ENCODE data around the gene MIPOL1. TPM values are rescaled to one million over a fixed set of nuclear protein-coding genes. Genes with fewer than 3 reads are reported as not detected.

MIPOL1 gene
- total and polyA plus RNA-seq, 2 of the 13 experiments (the other 11 are each of a cell fraction or from before 2014, with no cell fraction given): 8.6 to 34.2 TPM

DNA sequence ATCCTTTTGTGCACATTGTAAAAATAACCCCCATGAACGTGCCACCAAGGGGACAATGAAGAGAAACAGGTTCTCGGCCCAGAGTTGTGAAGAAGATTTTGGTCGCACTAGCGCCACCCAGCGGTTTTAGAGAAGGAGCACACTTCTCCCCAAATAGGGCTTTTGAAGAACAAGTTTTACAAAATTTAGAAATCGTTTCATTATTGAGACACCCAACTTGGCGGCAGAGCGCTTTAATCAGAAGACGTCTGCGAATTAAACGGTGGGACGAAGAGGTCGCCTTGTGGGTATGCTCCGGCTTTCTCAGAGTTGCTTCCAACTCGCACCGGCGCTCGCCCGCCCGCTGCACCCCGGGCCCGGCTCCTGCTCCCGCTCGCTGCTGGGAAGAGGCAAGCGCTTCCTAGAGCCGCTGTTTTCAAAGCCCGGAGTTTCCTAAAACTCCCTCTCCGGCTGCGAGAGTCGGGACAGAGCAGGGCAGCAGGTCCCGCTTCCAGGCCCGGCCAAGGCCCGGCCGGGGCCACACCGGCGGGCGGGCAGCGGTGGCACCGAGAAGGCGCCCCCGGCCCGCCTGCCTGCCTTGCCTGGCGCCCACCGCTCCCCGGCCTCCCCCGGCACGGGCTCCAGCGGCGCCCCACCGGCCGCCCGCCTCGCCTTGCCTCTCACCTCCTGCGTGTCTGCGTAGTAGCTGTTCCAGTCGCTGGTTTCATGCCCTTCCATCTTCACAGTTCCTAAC lies 396.7 kb downstream of the MIPOL1 start (continued):
- TF ChIP-seq, protein P1, sequence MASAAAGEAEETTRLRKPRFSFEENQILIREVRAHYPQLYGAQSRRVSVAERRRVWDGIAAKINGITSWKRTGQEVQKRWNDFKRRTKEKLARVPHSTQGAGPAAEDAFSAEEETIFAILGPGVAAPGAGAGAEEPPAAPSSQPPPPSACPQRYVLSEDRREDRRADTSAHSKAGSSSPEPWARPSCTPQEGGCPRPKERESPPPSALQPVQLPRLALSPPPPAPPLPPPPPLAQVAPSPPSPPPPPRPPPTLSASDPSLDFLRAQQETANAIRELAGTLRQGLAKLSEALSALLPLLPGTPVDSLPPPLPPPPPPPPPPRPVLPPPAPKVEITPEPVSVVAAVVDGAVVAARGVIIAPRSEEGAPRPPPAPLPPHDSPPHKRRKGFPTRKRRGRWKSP (CRISPR knock-in tag; IDR thresholded peaks at IDR 0.05): peak; percentile 48
- TF ChIP-seq, protein P2, sequence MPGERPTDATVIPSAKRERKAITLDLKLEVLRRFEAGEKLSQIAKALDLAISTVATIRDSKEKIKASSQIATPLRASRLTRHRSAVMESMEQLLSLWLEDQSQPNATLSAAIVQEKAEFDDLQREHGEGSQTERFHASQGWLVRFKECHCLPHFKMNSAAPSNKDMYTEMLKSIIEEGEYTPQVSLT (CRISPR knock-in tag; IDR thresholded peaks at IDR 0.05; ENCODE audit: borderline replicate concordance, low read depth): no peak
- TF ChIP-seq ZNF30 (CRISPR knock-in tag; IDR thresholded peaks at IDR 0.05) (no peak), PAX8 (CRISPR knock-in tag; IDR thresholded peaks at IDR 0.05; ENCODE audit: borderline replicate concordance) (no peak), ZNF660 (CRISPR knock-in tag; IDR thresholded peaks at IDR 0.05; ENCODE audit: borderline replicate concordance, low read depth) (no peak), ZNF674 (CRISPR knock-in tag; IDR thresholded peaks at IDR 0.05; ENCODE audit: low read depth) (no peak), PAWR (CRISPR knock-in tag; IDR thresholded peaks at IDR 0.05; ENCODE audit: borderline replicate concordance) (no peak), GTF2F1 (IDR thresholded peaks at IDR 0.05; ENCODE audit: low read length) (no peak; the same call in 1 of the 2 replicates), TEAD2 (CRISPR knock-in tag; IDR thresholded peaks at IDR 0.05) (no peak), SMAD3 (CRISPR knock-in tag; IDR thresholded peaks at IDR 0.05) (peak; percentile 98), ZNF431 (CRISPR knock-in tag; IDR thresholded peaks at IDR 0.05; ENCODE audit: borderline replicate concordance, low read depth) (no peak; the same call in 1 of the 2 replicates)
- TF ChIP-seq, protein P3, sequence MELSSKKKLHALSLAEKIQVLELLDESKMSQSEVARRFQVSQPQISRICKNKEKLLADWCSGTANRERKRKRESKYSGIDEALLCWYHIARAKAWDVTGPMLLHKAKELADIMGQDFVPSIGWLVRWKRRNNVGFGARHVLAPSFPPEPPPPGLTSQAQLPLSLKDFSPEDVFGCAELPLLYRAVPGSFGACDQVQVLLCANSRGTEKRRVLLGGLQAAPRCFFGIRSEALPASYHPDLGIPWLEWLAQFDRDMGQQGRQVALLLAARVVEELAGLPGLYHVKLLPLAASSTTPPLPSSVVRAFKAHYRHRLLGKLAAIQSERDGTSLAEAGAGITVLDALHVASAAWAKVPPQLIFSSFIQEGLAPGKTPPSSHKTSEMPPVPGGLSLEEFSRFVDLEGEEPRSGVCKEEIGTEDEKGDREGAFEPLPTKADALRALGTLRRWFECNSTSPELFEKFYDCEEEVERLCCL (CRISPR knock-in tag; IDR thresholded peaks at IDR 0.05; ENCODE audit: borderline replicate concordance): no peak; the same call in 1 of the 2 replicates
- TF ChIP-seq, protein P4, sequence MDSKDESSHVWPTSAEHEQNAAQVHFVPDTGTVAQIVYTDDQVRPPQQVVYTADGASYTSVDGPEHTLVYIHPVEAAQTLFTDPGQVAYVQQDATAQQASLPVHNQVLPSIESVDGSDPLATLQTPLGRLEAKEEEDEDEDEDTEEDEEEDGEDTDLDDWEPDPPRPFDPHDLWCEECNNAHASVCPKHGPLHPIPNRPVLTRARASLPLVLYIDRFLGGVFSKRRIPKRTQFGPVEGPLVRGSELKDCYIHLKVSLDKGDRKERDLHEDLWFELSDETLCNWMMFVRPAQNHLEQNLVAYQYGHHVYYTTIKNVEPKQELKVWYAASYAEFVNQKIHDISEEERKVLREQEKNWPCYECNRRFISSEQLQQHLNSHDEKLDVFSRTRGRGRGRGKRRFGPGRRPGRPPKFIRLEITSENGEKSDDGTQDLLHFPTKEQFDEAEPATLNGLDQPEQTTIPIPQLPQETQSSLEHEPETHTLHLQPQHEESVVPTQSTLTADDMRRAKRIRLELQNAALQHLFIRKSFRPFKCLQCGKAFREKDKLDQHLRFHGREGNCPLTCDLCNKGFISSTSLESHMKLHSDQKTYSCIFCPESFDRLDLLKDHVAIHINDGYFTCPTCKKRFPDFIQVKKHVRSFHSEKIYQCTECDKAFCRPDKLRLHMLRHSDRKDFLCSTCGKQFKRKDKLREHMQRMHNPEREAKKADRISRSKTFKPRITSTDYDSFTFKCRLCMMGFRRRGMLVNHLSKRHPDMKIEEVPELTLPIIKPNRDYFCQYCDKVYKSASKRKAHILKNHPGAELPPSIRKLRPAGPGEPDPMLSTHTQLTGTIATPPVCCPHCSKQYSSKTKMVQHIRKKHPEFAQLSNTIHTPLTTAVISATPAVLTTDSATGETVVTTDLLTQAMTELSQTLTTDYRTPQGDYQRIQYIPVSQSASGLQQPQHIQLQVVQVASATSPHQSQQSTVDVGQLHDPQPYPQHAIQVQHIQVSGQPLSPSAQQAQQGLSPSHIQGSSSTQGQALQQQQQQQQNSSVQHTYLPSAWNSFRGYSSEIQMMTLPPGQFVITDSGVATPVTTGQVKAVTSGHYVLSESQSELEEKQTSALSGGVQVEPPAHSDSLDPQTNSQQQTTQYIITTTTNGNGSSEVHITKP (CRISPR knock-in tag; IDR thresholded peaks at IDR 0.05; ENCODE audit: low read depth): peak; percentile 29; the same call in 1 of the 2 replicates
- TF ChIP-seq, protein P5, sequence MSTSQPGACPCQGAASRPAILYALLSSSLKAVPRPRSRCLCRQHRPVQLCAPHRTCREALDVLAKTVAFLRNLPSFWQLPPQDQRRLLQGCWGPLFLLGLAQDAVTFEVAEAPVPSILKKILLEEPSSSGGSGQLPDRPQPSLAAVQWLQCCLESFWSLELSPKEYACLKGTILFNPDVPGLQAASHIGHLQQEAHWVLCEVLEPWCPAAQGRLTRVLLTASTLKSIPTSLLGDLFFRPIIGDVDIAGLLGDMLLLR (CRISPR knock-in tag; IDR thresholded peaks at IDR 0.05): peak; percentile 10; the same call in 1 of the 2 replicates
- TF ChIP-seq, protein P6, sequence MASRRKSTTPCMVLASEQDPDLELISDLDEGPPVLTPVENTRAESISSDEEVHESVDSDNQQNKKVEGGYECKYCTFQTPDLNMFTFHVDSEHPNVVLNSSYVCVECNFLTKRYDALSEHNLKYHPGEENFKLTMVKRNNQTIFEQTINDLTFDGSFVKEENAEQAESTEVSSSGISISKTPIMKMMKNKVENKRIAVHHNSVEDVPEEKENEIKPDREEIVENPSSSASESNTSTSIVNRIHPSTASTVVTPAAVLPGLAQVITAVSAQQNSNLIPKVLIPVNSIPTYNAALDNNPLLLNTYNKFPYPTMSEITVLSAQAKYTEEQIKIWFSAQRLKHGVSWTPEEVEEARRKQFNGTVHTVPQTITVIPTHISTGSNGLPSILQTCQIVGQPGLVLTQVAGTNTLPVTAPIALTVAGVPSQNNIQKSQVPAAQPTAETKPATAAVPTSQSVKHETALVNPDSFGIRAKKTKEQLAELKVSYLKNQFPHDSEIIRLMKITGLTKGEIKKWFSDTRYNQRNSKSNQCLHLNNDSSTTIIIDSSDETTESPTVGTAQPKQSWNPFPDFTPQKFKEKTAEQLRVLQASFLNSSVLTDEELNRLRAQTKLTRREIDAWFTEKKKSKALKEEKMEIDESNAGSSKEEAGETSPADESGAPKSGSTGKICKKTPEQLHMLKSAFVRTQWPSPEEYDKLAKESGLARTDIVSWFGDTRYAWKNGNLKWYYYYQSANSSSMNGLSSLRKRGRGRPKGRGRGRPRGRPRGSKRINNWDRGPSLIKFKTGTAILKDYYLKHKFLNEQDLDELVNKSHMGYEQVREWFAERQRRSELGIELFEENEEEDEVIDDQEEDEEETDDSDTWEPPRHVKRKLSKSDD (CRISPR knock-in tag; IDR thresholded peaks at IDR 0.05; ENCODE audit: low read depth): no peak; the same call in 1 of the 2 replicates
- TF ChIP-seq, protein P7, sequence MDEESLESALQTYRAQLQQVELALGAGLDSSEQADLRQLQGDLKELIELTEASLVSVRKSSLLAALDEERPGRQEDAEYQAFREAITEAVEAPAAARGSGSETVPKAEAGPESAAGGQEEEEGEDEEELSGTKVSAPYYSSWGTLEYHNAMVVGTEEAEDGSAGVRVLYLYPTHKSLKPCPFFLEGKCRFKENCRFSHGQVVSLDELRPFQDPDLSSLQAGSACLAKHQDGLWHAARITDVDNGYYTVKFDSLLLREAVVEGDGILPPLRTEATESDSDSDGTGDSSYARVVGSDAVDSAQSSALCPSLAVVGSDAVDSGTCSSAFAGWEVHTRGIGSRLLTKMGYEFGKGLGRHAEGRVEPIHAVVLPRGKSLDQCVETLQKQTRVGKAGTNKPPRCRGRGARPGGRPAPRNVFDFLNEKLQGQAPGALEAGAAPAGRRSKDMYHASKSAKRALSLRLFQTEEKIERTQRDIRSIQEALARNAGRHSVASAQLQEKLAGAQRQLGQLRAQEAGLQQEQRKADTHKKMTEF (CRISPR knock-in tag; IDR thresholded peaks at IDR 0.05): peak; percentile 89
